DND-41 (cell line): ENCODE measurements around the gene GAB1.

Experiments
- ATAC-seq: fragments of 200-7000 bp; cut with Tn5 transposase; 3 replicates; pipeline ENCODE4 v1.9.1; 2021; ENCODE audit warnings: low read depth; ENCODE audit not compliant: insufficient read depth
- DNase-seq: peaks from one replicate; pipeline ENCODE4 v3.0.0-alpha.2; 2020
- H2AFZ ChIP-seq: 2 replicates; pipeline ENCODE4 v1.6.0; 2012; ENCODE audit warnings: low read depth, low read length
- H3K27ac ChIP-seq: 2 replicates; pipeline ENCODE4 v1.5.1; 2012; ENCODE audit warnings: low read length, inconsistent platforms
- H3K27me3 ChIP-seq: fragments of 200-600 bp; sonication (generic); 2 replicates; pipeline ENCODE4 v1.6.0; 2012; ENCODE audit warnings: low read length, mild to moderate bottlenecking, inconsistent platforms; ENCODE audit not compliant: insufficient read depth, poor library complexity
- H3K36me3 ChIP-seq: 2 replicates; pipeline ENCODE4 v1.5.1; 2012; ENCODE audit warnings: low read length, inconsistent platforms; ENCODE audit not compliant: insufficient read depth
- H3K4me1 ChIP-seq: 2 replicates; pipeline ENCODE4 v1.5.1; 2012; ENCODE audit warnings: mild to moderate bottlenecking, low read length; ENCODE audit not compliant: insufficient read depth
- H3K4me2 ChIP-seq: 2 replicates; pipeline ENCODE4 v1.6.0; 2012; ENCODE audit warnings: mild to moderate bottlenecking, moderate library complexity, low read length, inconsistent platforms; ENCODE audit not compliant: insufficient read depth
- H3K4me3 ChIP-seq, 2 experiments: fragments of 200-600 bp in 1 of 2; shearing (Covaris generic) in 1 of 2; 2 replicates each; pipeline ENCODE4 v1.5.1; 2012 to 2016; ENCODE audit warnings: inconsistent platforms in 2 of 2, low read length in 2 of 2, mild to moderate bottlenecking in 2 of 2, low read depth in 1 of 2, moderate library complexity in 1 of 2
- H3K79me2 ChIP-seq: 2 replicates; pipeline ENCODE4 v1.6.0; 2012; ENCODE audit warnings: low read length, inconsistent platforms; ENCODE audit not compliant: insufficient read depth
- H3K9ac ChIP-seq: 2 replicates; pipeline ENCODE4 v1.6.0; 2012; ENCODE audit warnings: low read depth, mild to moderate bottlenecking, inconsistent platforms, low read length, moderate library complexity
- H3K9me3 ChIP-seq: 2 replicates; pipeline ENCODE4 v1.5.1; 2012; ENCODE audit warnings: low read length, moderate library complexity, mild to moderate bottlenecking, inconsistent platforms; ENCODE audit not compliant: insufficient read depth, severe bottlenecking
- H4K20me1 ChIP-seq: 2 replicates; pipeline ENCODE4 v1.6.0; 2012; ENCODE audit warnings: low read length; ENCODE audit not compliant: insufficient read depth
- EZH2 ChIP-seq: IDR thresholded peaks from 3 replicates; pipeline ENCODE4 v1.6.1; 2012; ENCODE audit warnings: borderline replicate concordance, low read depth, mild to moderate bottlenecking, moderate library complexity, low read length, inconsistent platforms; ENCODE audit not compliant: severe bottlenecking
- TF ChIP-seq, protein P1 (sequence below): IDR thresholded peaks from 2 replicates; pipeline ENCODE4 v1.5.1; 2012; ENCODE audit warnings: borderline replicate concordance, low read length, moderate library complexity, mild to moderate bottlenecking; ENCODE audit not compliant: poor library complexity, severe bottlenecking; ENCODE audit errors: extremely low read depth

The GAB1 gene

DNA sequence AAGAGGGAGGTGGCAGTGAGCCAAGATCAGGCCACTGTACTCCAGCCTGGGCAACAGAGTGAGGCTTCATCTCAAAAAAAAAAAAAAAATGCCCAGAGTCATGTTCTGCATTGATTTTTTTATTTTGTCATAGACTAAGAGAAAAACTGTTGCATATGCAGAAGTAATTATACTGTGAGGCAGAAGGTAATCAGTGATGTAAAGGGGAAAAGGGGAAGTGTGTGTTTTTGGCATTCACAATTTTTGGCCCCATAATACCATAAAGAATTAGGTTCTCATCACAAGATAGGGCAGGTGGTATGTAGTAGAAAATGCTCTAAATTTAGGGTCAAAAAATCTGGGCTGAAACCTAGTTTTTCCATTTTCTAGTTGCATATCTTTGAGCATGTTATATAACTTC is 47.3 kb upstream of the GAB1 start:
- H3K4me1 ChIP-seq = no peaks in the 10 kb centered on the region
- no peaks in the 10 kb centered on the region for H4K20me1 ChIP-seq
- H2AFZ ChIP-seq = no peak overlapping the region
- no peak overlapping the region for H3K27ac ChIP-seq
- TF ChIP-seq, protein P1, sequence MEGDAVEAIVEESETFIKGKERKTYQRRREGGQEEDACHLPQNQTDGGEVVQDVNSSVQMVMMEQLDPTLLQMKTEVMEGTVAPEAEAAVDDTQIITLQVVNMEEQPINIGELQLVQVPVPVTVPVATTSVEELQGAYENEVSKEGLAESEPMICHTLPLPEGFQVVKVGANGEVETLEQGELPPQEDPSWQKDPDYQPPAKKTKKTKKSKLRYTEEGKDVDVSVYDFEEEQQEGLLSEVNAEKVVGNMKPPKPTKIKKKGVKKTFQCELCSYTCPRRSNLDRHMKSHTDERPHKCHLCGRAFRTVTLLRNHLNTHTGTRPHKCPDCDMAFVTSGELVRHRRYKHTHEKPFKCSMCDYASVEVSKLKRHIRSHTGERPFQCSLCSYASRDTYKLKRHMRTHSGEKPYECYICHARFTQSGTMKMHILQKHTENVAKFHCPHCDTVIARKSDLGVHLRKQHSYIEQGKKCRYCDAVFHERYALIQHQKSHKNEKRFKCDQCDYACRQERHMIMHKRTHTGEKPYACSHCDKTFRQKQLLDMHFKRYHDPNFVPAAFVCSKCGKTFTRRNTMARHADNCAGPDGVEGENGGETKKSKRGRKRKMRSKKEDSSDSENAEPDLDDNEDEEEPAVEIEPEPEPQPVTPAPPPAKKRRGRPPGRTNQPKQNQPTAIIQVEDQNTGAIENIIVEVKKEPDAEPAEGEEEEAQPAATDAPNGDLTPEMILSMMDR = no peak
- no peak for TF ChIP-seq EZH2
- no peak overlapping the region for H3K4me2 ChIP-seq
- H3K36me3 ChIP-seq = no peaks in the 10 kb centered on the region
- no peaks in the 10 kb centered on the region for H3K27me3 ChIP-seq
- H3K4me3 ChIP-seq = no peak overlapping the region
- DNase-seq (no peak), ATAC-seq (no peak)
- H3K9ac ChIP-seq = no peak overlapping the region
- H3K79me2 ChIP-seq = no peaks in the 10 kb centered on the region
- H3K9me3 ChIP-seq = no peaks in the 10 kb centered on the region

DNA sequence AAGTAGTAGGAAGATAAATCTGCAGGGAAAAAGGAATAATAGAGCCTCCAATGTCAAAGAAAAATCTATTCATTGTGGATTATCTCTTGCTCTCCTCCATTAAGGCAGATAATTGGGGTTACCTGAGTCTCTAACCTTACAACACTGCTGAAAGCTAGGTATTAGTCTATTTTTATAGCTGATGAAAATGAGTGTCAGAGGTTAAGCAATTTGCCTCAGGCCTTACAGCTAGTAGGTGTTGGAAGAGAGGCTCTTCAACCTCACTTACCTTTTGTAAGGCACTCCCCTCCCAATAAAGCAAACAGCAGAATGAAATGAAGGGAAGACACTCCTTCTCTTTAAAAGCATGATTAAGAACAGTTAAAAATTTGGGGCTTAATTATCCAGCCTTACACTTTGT is 45.4 kb upstream of the GAB1 start:
- TF ChIP-seq, protein P1 = no peak
- TF ChIP-seq EZH2 = no peak
- Histone ChIP-seq H3K79me2 (no peaks in the 10 kb centered on the region), H3K27me3 (no peaks in the 10 kb centered on the region), H2AFZ (no peak overlapping the region), H3K4me3 (no peak overlapping the region), H3K9ac (no peak overlapping the region), H3K4me1 (no peaks in the 10 kb centered on the region), H3K9me3 (no peaks in the 10 kb centered on the region), H3K27ac (no peak overlapping the region), H4K20me1 (no peaks in the 10 kb centered on the region), H3K36me3 (no peaks in the 10 kb centered on the region), H3K4me2 (no peak overlapping the region)
- no peak for DNase-seq
- ATAC-seq = no peak

DNA sequence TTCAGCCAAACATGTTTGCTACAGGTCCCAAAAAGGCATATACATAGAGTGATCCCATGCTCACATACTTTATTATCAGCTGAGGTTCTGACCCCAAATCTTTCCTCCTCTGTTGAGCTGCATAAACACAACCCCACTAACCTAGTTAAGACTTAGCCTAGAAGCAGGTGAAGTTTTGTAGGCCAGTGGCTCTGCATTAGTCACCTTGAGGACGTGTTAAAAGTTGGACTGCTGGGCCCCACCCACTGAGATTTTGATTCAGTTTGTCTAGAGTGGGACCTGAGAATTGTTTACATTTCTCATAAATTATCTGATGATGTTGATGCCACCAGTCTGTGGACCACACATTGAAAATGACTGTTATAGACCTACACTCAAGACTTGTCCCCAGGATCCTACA is 43.8 kb upstream of the GAB1 start:
- Histone ChIP-seq H2AFZ (no peak overlapping the region), H3K4me2 (no peak overlapping the region), H3K36me3 (no peaks in the 10 kb centered on the region), H3K4me1 (no peaks in the 10 kb centered on the region), H3K9ac (no peak overlapping the region), H3K27ac (no peak overlapping the region), H3K4me3 (no peak overlapping the region), H3K27me3 (no peaks in the 10 kb centered on the region), H3K9me3 (no peaks in the 10 kb centered on the region), H3K79me2 (no peaks in the 10 kb centered on the region), H4K20me1 (no peaks in the 10 kb centered on the region)
- no peak for DNase-seq
- no peak for ATAC-seq
- TF ChIP-seq, protein P1 = no peak
- TF ChIP-seq EZH2 = no peak

DNA sequence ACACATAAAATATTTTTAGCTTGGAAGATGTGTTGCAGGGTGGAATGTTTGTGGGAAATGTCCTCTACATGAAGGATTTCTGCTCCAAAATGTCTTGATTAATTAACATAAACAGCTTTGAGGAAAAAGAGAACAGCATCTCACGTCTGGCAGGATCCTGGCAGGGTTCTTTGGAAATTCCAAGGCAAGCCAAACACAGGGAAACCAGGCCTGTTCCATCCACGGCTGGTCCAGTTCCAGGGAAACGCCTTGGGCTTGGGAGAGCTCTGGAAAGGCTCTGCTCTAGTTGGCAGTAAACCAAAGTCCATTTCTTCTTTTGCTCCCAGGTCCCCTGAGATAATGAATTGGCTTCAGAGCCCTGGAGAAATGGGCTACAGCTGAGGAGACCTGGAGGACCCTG is 42.4 kb upstream of the GAB1 start:
- no peak for DNase-seq
- no peaks in the 10 kb centered on the region for H3K4me1 ChIP-seq

More for the DNA sequence above, 42.4 kb upstream of the GAB1 start:
- no peaks in the 10 kb centered on the region for H4K20me1 ChIP-seq
- H3K4me3 ChIP-seq = no peak overlapping the region
- no peak overlapping the region for H2AFZ ChIP-seq
- no peak for ATAC-seq
- H3K9ac ChIP-seq = no peak overlapping the region
- H3K4me2 ChIP-seq = no peak overlapping the region
- H3K27ac ChIP-seq = no peak overlapping the region
- no peaks in the 10 kb centered on the region for H3K27me3 ChIP-seq
- H3K36me3 ChIP-seq = no peaks in the 10 kb centered on the region
- no peaks in the 10 kb centered on the region for H3K9me3 ChIP-seq
- H3K79me2 ChIP-seq = no peaks in the 10 kb centered on the region
- TF ChIP-seq EZH2 = no peak
- TF ChIP-seq, protein P1 = no peak
